ENCODE data around the gene PCNX3.
"Not testable (repeated sequence)": the region's sequence is repeated elsewhere in the genome, so short reads cannot be mapped to it uniquely, and the experiment has no call there.

DNA sequence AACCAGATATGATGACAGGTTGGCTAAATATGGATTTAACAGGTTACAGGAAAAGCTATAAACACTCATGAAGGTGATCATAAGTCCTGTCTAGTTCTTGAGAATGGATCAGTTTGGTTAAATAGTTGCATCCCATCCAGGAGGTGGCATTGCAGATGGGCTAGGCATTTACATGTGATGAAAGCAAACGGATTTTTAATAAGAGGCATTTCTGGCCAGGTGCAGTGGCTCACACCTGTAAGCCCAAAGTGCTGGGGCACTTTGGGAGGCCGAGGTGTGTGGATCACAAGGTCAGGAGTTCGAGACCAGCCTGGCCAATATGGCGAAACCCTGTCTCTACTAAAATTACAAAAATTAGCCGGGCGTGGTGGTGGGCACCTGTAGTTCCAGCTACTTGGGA lies 67.9 kb downstream of the PCNX3 start:
- TF ChIP-seq, protein P1, sequence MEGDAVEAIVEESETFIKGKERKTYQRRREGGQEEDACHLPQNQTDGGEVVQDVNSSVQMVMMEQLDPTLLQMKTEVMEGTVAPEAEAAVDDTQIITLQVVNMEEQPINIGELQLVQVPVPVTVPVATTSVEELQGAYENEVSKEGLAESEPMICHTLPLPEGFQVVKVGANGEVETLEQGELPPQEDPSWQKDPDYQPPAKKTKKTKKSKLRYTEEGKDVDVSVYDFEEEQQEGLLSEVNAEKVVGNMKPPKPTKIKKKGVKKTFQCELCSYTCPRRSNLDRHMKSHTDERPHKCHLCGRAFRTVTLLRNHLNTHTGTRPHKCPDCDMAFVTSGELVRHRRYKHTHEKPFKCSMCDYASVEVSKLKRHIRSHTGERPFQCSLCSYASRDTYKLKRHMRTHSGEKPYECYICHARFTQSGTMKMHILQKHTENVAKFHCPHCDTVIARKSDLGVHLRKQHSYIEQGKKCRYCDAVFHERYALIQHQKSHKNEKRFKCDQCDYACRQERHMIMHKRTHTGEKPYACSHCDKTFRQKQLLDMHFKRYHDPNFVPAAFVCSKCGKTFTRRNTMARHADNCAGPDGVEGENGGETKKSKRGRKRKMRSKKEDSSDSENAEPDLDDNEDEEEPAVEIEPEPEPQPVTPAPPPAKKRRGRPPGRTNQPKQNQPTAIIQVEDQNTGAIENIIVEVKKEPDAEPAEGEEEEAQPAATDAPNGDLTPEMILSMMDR (IDR thresholded peaks at IDR 0.05): not testable (repeated sequence)
- TF ChIP-seq POLR2A (IDR thresholded peaks at IDR 0.05): not testable (repeated sequence)
